Measurements from ENCODE around the gene ETFRF1.

GRCh38 chr12:25156061-25156460, 39.0 kb upstream of the ETFRF1 start:
- TF ChIP-seq CTCF (conservative IDR thresholded peaks at IDR 0.05; ENCODE audit: low read depth, low read length), result no peak
- TF ChIP-seq EZH2 (IDR thresholded peaks at IDR 0.05; ENCODE audit: low read length, unreplicated experiment), result no peak

Measured in PC-3 (cell line).